Measurements from ENCODE around the gene ZNF540.
A peak's percentile ranks its signal among the peaks of the same experiment; 100 is the strongest.

ZNF540 gene

GRCh38 chr19:37594304-37594981, at the start of gene ZNF540, which contains the start of gene ZNF571:
ZNF540 (plus strand) TSS chr19:37594876; CDS start chr19:37598448, 3,572 bp downstream.
ZNF571 (minus strand) TSS chr19:37594792; CDS start chr19:37586676, 8,116 bp downstream.
- peak within 1 kb of the TSS; percentile 81 for H3K4me3 ChIP-seq (ENCODE audit: low read depth, low read length)

GRCh38 chr19:37551129-37551993, 43.3 kb upstream of the ZNF540 start:
- TF ChIP-seq MYC (IDR thresholded peaks at IDR 0.05; ENCODE audit: low read depth, low read length) = no peak
- no peak overlapping the region for H3K4me3 ChIP-seq (ENCODE audit: low read depth, low read length)
- peak; percentile 5 for DNase-seq (ENCODE audit: low read depth)

More at GRCh38 chr19:37594304-37594981, at the start of gene ZNF540, which contains the start of gene ZNF571:
- TF ChIP-seq, protein P1, sequence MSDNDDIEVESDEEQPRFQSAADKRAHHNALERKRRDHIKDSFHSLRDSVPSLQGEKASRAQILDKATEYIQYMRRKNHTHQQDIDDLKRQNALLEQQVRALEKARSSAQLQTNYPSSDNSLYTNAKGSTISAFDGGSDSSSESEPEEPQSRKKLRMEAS (IDR thresholded peaks at IDR 0.05; ENCODE audit: low read depth, low read length) = no peak
- no peak for TF ChIP-seq MYC (IDR thresholded peaks at IDR 0.05; ENCODE audit: low read depth, low read length)
- peak; percentile 88 for DNase-seq (ENCODE audit: low read depth)

- no peak for DNase-seq (ENCODE audit: low read depth)
- no peak overlapping the region for H3K4me3 ChIP-seq (ENCODE audit: low read depth, low read length)
These were observed 31.2 kb upstream of the ZNF540 start for GRCh38 chr19:37563518-37563917.

DNA sequence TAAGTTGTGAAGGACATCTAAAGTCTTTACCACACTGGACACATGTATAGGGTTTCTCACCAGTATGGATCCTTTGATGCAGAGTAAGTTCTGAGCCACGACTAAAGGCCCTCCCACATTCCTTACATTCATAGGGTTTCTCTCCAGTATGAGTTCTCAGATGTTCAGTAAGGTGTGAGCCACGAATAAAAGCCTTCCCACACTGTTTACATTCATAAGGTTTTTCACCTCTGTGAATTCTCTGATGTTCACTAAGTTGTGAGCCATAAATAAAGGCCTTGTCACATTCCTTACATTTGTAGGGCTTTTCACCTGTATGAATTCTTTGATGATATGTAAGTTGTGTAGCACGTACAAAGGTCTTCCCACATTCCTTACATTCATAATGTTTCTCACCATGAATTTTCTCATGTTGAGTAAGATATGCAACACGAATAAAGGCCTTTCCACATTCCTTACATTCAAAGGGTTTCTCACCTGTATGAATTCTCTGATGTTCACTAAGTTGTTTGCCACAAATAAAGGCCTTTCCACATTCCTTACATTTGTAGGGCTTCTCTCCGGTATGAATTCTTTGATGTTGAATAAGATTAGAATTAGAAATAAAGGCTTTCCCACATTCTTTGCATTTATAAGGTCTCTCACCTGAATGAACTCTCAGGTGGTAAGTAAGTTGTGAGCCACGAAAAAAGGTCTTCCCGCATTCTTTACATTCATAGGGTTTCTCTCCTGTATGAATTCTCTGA, 29.9 kb upstream of the ZNF540 start:
- peak; percentile 2 for DNase-seq (ENCODE audit: low read depth)
- H3K4me3 ChIP-seq (ENCODE audit: low read depth, low read length) = no peak overlapping the region
- TF ChIP-seq MYC (IDR thresholded peaks at IDR 0.05; ENCODE audit: low read depth, low read length) = no peak
- TF ChIP-seq, protein P1 (IDR thresholded peaks at IDR 0.05; ENCODE audit: low read depth, low read length) = no peak

More at GRCh38 chr19:37563518-37563917, 31.2 kb upstream of the ZNF540 start:
- TF ChIP-seq POLR2A (IDR thresholded peaks at IDR 0.05; ENCODE audit: extremely low read depth, insufficient read length) (no peak), MYC (IDR thresholded peaks at IDR 0.05; ENCODE audit: low read depth, low read length) (no peak)
- TF ChIP-seq, protein P1 (IDR thresholded peaks at IDR 0.05; ENCODE audit: low read depth, low read length) = no peak
- TF ChIP-seq, protein P2, sequence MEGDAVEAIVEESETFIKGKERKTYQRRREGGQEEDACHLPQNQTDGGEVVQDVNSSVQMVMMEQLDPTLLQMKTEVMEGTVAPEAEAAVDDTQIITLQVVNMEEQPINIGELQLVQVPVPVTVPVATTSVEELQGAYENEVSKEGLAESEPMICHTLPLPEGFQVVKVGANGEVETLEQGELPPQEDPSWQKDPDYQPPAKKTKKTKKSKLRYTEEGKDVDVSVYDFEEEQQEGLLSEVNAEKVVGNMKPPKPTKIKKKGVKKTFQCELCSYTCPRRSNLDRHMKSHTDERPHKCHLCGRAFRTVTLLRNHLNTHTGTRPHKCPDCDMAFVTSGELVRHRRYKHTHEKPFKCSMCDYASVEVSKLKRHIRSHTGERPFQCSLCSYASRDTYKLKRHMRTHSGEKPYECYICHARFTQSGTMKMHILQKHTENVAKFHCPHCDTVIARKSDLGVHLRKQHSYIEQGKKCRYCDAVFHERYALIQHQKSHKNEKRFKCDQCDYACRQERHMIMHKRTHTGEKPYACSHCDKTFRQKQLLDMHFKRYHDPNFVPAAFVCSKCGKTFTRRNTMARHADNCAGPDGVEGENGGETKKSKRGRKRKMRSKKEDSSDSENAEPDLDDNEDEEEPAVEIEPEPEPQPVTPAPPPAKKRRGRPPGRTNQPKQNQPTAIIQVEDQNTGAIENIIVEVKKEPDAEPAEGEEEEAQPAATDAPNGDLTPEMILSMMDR (IDR thresholded peaks at IDR 0.05; ENCODE audit: low read depth, low read length) = no peak

DNA sequence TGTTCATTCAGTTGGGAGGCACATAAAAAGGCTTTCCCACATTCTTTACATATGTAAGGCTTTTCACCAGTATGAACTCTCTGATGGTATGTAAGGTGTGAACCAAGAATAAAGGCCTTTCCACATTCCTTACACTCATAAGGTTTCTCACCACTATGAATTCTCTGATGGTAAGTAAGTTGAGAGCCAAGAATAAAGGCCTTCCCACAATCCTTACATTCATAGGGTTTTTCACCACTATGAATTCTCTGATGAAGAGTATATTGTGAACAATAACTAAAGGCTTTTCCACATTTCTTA, 29.4 kb upstream of the ZNF540 start:
- DNase-seq (ENCODE audit: low read depth) = no peak
- no peak overlapping the region for H3K4me3 ChIP-seq (ENCODE audit: low read depth, low read length)
- TF ChIP-seq POLR2A (IDR thresholded peaks at IDR 0.05; ENCODE audit: extremely low read depth, insufficient read length) (no peak), MYC (IDR thresholded peaks at IDR 0.05; ENCODE audit: low read depth, low read length) (no peak)
- TF ChIP-seq, protein P2 (IDR thresholded peaks at IDR 0.05; ENCODE audit: low read depth, low read length) = no peak
- TF ChIP-seq, protein P1 (IDR thresholded peaks at IDR 0.05; ENCODE audit: low read depth, low read length) = no peak

GRCh38 chr19:37572203-37572602, 22.5 kb upstream of the ZNF540 start:
- H3K4me3 ChIP-seq (ENCODE audit: low read depth, low read length) = no peak overlapping the region
- TF ChIP-seq POLR2A (IDR thresholded peaks at IDR 0.05; ENCODE audit: extremely low read depth, insufficient read length) (no peak), MYC (IDR thresholded peaks at IDR 0.05; ENCODE audit: low read depth, low read length) (no peak)
- TF ChIP-seq, protein P1 (IDR thresholded peaks at IDR 0.05; ENCODE audit: low read depth, low read length) = no peak
- TF ChIP-seq, protein P2 (IDR thresholded peaks at IDR 0.05; ENCODE audit: low read depth, low read length) = no peak
- DNase-seq (ENCODE audit: low read depth) = peak; percentile 28
